HepG2 (cell line): ENCODE measurements around the gene PHKG1. TPM values are rescaled to one million over a fixed set of nuclear protein-coding genes. Genes with fewer than 3 reads are reported as not detected.

ENCODE experiments used
- ADNP ChIP-seq: sonication (generic); formaldehyde crosslinking; IDR thresholded peaks from 2 replicates; pipeline ENCODE4 v1.4.0; 2020; ENCODE audit warnings: missing genetic modification reagents
- BRF2 ChIP-seq: sonication (generic); formaldehyde crosslinking; IDR thresholded peaks from 2 replicates; pipeline ENCODE4 v1.8.1; 2022; ENCODE audit warnings: mild to moderate bottlenecking, missing genetic modification reagents
- GRHL1 ChIP-seq: sonication (generic); formaldehyde crosslinking; conservative IDR thresholded peaks from 2 replicates; pipeline ENCODE4 v1.8.0; 2022; ENCODE audit warnings: missing genetic modification reagents
- JDP2 ChIP-seq: sonication (generic); formaldehyde crosslinking; IDR thresholded peaks from 2 replicates; pipeline ENCODE4 v1.8.1; 2022; ENCODE audit warnings: missing genetic modification reagents, borderline replicate concordance
- MTF2 ChIP-seq: sonication (generic); formaldehyde crosslinking; IDR thresholded peaks from 2 replicates; pipeline ENCODE4 v1.5.0; 2020; ENCODE audit warnings: missing genetic modification reagents, borderline replicate concordance
- TSC22D2 ChIP-seq: sonication (generic); formaldehyde crosslinking; IDR thresholded peaks from 2 replicates; pipeline ENCODE4 v1.5.1; 2020; ENCODE audit warnings: missing genetic modification reagents, mild to moderate bottlenecking, borderline replicate concordance
- ZFY ChIP-seq: sonication (generic); formaldehyde crosslinking; IDR thresholded peaks from 2 replicates; pipeline ENCODE4 v1.4.0; 2020; ENCODE audit warnings: missing genetic modification reagents
- ZNF142 ChIP-seq: sonication (generic); formaldehyde crosslinking; IDR thresholded peaks from 2 replicates; pipeline ENCODE4 v1.4.0; 2020; ENCODE audit warnings: missing genetic modification reagents
- ZNF850 ChIP-seq: sonication (generic); formaldehyde crosslinking; conservative IDR thresholded peaks from 2 replicates; pipeline ENCODE4 v1.9.0; 2021; ENCODE audit warnings: mild to moderate bottlenecking, missing genetic modification reagents
- polyA plus RNA-seq, 8 experiments: library from polyadenylated mRNA; depleted of rRNA in 3 of 8; stranded (reverse) in 7 of 8; unstranded in 1 of 8; fragments of >200 nt; fragmentation: Illumina TruSeq in 4 of 8; extraction: Trizol in 4 of 8; gene quantifications; 2 replicates each; pipeline versions ENCODE4 v1.2.1 to v1.2.3, GENCODE V29; 2011 to 2016; ENCODE audit warnings: low read depth in 4 of 8, missing spikeins in 1 of 8, mixed read lengths in 1 of 8; ENCODE audit not compliant: insufficient read depth in 1 of 8
- total RNA-seq, 5 experiments: library from RNA; depleted of rRNA; stranded (reverse); fragments of >200 nt; fragmentation: Illumina TruSeq; extraction: Trizol; gene quantifications; 2 replicates each; pipeline ENCODE4 v1.2.3, GENCODE V29; 2016; ENCODE audit warnings: low read depth in 1 of 5
- TF ChIP-seq, protein P1 (sequence below): sonication (generic); formaldehyde crosslinking; IDR thresholded peaks from 2 replicates; pipeline ENCODE4 v1.4.0; 2020; ENCODE audit warnings: missing genetic modification reagents
- TF ChIP-seq, protein P2 (sequence below): sonication (generic); formaldehyde crosslinking; IDR thresholded peaks from 2 replicates; pipeline ENCODE4 v1.5.1; 2020; ENCODE audit warnings: missing genetic modification reagents, mild to moderate bottlenecking, borderline replicate concordance
- TF ChIP-seq, protein P3 (sequence below): sonication (generic); formaldehyde crosslinking; IDR thresholded peaks from 2 replicates; pipeline ENCODE4 v1.9.0; 2021; ENCODE audit warnings: missing genetic modification reagents, borderline replicate concordance

Gene PHKG1
- total and polyA plus RNA-seq, 2 of the 13 experiments (the other 11 are each of a cell fraction or from before 2014, with no cell fraction given), result 0.44 to 0.71 TPM

GRCh38 chr7:56106108-56107073 lies 13.6 kb upstream of the PHKG1 start, which contains the start of gene CHCHD2 (continued):
- peak; percentile 79; the same call in 1 of the 2 replicates for TF ChIP-seq MTF2 (CRISPR knock-in tag)
- TF ChIP-seq, protein P1, sequence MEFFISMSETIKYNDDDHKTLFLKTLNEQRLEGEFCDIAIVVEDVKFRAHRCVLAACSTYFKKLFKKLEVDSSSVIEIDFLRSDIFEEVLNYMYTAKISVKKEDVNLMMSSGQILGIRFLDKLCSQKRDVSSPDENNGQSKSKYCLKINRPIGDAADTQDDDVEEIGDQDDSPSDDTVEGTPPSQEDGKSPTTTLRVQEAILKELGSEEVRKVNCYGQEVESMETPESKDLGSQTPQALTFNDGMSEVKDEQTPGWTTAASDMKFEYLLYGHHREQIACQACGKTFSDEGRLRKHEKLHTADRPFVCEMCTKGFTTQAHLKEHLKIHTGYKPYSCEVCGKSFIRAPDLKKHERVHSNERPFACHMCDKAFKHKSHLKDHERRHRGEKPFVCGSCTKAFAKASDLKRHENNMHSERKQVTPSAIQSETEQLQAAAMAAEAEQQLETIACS (CRISPR knock-in tag), result no peak
- TF ChIP-seq ZNF850 (CRISPR knock-in tag), result no peak
- peak; percentile 70; the same call in 1 of the 2 replicates for TF ChIP-seq TSC22D2 (CRISPR knock-in tag)
- no peak for TF ChIP-seq GRHL1
- TF ChIP-seq ZFY, result peak; percentile 95
- TF ChIP-seq, protein P2, sequence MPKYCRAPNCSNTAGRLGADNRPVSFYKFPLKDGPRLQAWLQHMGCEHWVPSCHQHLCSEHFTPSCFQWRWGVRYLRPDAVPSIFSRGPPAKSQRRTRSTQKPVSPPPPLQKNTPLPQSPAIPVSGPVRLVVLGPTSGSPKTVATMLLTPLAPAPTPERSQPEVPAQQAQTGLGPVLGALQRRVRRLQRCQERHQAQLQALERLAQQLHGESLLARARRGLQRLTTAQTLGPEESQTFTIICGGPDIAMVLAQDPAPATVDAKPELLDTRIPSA (CRISPR knock-in tag), result no peak
- TF ChIP-seq, protein P3, sequence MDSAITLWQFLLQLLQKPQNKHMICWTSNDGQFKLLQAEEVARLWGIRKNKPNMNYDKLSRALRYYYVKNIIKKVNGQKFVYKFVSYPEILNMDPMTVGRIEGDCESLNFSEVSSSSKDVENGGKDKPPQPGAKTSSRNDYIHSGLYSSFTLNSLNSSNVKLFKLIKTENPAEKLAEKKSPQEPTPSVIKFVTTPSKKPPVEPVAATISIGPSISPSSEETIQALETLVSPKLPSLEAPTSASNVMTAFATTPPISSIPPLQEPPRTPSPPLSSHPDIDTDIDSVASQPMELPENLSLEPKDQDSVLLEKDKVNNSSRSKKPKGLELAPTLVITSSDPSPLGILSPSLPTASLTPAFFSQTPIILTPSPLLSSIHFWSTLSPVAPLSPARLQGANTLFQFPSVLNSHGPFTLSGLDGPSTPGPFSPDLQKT (CRISPR knock-in tag), result no peak
- peak; percentile 64; the same call in 1 of the 2 replicates for TF ChIP-seq BRF2 (CRISPR knock-in tag)
- peak; percentile 79 for TF ChIP-seq ZNF142 (CRISPR knock-in tag)
- TF ChIP-seq ADNP (CRISPR knock-in tag), result no peak
- TF ChIP-seq JDP2, result no peak; the same call in 1 of the 2 replicates
